Measurements from ENCODE around the gene ERN1. TPM values are rescaled to one million over a fixed set of nuclear protein-coding genes. Genes with fewer than 3 reads are reported as not detected.

The ERN1 gene
- total and polyA plus RNA-seq, 2 experiments from 2014 or later: 10.3 to 16.5 TPM

DNA sequence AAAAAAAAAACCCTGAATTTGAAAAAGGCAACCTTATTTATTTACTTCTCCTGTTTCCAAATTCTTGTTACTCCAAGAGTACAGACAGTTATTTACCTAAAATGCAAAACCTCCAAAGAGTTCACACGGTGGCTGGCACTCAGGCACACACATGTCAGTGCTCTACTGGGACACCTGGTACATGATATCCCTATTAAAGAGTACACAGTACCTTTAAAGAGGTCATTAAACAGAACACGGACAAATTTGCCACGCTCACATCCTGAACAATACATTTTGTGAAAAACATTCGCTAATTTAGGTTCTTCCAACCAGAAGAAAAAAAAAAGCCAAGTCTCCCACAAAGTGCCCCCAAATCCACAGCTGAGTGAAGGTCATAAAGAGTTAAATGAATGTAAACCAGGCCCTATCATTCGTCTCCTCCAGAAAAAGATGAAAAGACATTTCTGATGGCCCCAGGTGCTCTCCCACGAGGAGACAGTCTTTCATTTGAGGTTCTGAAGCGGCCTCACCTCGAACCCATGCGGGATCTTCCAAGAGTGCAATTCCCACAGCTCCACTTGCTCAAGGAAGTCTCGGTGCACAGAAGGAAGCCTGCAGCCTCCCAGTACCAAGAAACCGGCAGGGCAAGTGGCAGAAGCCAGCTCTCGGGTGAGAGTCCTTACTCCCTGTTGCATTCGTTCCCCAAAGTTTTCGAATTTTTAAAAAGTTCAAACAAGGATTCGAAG lies 993 bp downstream of the ERN1 start:
- H3K4me3 ChIP-seq: peak overlapping the region; percentile 54
- no peak for TF ChIP-seq EZH2phosphoT487 (IDR thresholded peaks at IDR 0.05; ENCODE audit: low read depth, severe bottlenecking, unreplicated experiment)
- TF ChIP-seq, protein P1, sequence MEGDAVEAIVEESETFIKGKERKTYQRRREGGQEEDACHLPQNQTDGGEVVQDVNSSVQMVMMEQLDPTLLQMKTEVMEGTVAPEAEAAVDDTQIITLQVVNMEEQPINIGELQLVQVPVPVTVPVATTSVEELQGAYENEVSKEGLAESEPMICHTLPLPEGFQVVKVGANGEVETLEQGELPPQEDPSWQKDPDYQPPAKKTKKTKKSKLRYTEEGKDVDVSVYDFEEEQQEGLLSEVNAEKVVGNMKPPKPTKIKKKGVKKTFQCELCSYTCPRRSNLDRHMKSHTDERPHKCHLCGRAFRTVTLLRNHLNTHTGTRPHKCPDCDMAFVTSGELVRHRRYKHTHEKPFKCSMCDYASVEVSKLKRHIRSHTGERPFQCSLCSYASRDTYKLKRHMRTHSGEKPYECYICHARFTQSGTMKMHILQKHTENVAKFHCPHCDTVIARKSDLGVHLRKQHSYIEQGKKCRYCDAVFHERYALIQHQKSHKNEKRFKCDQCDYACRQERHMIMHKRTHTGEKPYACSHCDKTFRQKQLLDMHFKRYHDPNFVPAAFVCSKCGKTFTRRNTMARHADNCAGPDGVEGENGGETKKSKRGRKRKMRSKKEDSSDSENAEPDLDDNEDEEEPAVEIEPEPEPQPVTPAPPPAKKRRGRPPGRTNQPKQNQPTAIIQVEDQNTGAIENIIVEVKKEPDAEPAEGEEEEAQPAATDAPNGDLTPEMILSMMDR (IDR thresholded peaks at IDR 0.05; ENCODE audit: poor library complexity): no peak
- TF ChIP-seq EZH2 (IDR thresholded peaks at IDR 0.05; ENCODE audit: borderline replicate concordance): no peak
- no peaks in the 10 kb centered on the region for H3K9me2 ChIP-seq (replicated peaks; ENCODE audit: insufficient read depth)
- 15% methylated on average over 15 of the region's 15 CpGs for WGBS (ENCODE audit: low lambda C conversion rate, missing lambda C conversion rate)
- H3K27me3 ChIP-seq: no peaks in the 10 kb centered on the region
- peaks cover 14% of the 10 kb centered on the region for H4K20me1 ChIP-seq (ENCODE audit: insufficient read depth, poor library complexity, severe bottlenecking)
- H3K4me1 ChIP-seq (ENCODE audit: insufficient read depth): peaks cover 23% of the 10 kb centered on the region
- DNase-seq (ENCODE audit: low spot score): peak; percentile 55
- no peaks in the 10 kb centered on the region for H3K9me3 ChIP-seq (ENCODE audit: low read depth)
- H3K27ac ChIP-seq: peak overlapping the region; percentile 95
- peak overlapping the region; percentile 92 for H3K4me2 ChIP-seq
- H3K79me2 ChIP-seq: peaks cover 54% of the 10 kb centered on the region
- H3K36me3 ChIP-seq (replicated peaks; ENCODE audit: insufficient read depth, low read depth): no peaks in the 10 kb centered on the region
- H2AFZ ChIP-seq: peak overlapping the region; percentile 69

DNA sequence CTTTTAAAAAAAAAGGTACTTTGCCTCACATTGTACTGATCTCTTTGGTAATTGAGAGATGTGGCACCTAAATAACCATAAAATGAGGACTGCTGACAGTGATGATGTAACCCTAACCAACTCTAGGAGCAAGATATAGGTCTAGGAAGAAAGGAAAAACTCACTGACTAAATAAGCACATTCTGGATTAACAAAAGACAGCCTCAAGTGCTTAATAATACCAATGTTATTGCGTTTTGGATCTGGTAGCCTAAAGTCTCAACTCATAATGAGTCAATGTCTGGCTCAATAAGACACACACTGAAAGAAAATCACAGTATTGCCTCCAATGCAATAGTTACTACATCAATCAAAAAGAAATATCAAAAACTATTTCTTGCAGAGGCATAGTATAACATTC lies 3.0 kb downstream of the ERN1 start:
- 69% methylated on average over 1 of the region's 1 CpG for WGBS (ENCODE audit: low lambda C conversion rate, missing lambda C conversion rate)

DNA sequence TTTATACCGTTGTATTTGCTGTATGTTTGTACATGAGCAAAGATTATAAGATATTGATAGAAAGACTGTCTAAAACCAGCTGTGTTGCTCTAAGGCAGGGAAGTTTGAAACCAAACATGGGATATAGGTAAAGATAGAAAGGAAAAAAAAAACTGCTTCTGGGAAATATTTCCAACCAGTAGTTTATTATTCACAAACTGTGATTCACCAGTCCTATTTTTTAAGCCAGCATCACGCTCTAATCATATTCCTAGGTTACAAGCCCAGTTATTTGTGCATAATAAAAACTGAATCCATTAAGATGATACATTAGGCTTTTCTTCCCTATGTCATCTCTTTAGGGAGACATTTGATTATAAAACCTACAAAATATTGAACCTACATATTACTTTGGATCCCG lies 4.0 kb downstream of the ERN1 start:
- TF ChIP-seq, protein P1 (IDR thresholded peaks at IDR 0.05; ENCODE audit: poor library complexity): no peak
- TF ChIP-seq EZH2 (IDR thresholded peaks at IDR 0.05; ENCODE audit: borderline replicate concordance) (no peak), EZH2phosphoT487 (IDR thresholded peaks at IDR 0.05; ENCODE audit: low read depth, severe bottlenecking, unreplicated experiment) (no peak)
- H3K27me3 ChIP-seq: no peaks in the 10 kb centered on the region
- H3K27ac ChIP-seq: no peak overlapping the region
- peaks cover 14% of the 10 kb centered on the region for H4K20me1 ChIP-seq (ENCODE audit: insufficient read depth, poor library complexity, severe bottlenecking)
- H3K4me1 ChIP-seq (ENCODE audit: insufficient read depth): peaks cover 24% of the 10 kb centered on the region
- H3K79me2 ChIP-seq: peaks cover 83% of the 10 kb centered on the region
- no peak overlapping the region for H3K4me3 ChIP-seq
- H3K36me3 ChIP-seq (replicated peaks; ENCODE audit: insufficient read depth, low read depth): no peaks in the 10 kb centered on the region
- DNase-seq (ENCODE audit: low spot score): no peak
- WGBS (ENCODE audit: low lambda C conversion rate, missing lambda C conversion rate): 94% methylated on average over 3 of the region's 3 CpGs
- no peak overlapping the region for H2AFZ ChIP-seq
- no peaks in the 10 kb centered on the region for H3K9me2 ChIP-seq (replicated peaks; ENCODE audit: insufficient read depth)
- no peaks in the 10 kb centered on the region for H3K9me3 ChIP-seq (ENCODE audit: low read depth)
- no peak overlapping the region for H3K4me2 ChIP-seq

More for the DNA sequence above, 3.0 kb downstream of the ERN1 start:
- Histone ChIP-seq H3K9me2 (replicated peaks; ENCODE audit: insufficient read depth) (no peaks in the 10 kb centered on the region), H3K4me3 (no peak overlapping the region), H3K4me1 (ENCODE audit: insufficient read depth) (peaks cover 31% of the 10 kb centered on the region), H3K4me2 (no peak overlapping the region), H3K36me3 (replicated peaks; ENCODE audit: insufficient read depth, low read depth) (no peaks in the 10 kb centered on the region), H3K27me3 (no peaks in the 10 kb centered on the region), H2AFZ (no peak overlapping the region), H4K20me1 (ENCODE audit: insufficient read depth, poor library complexity, severe bottlenecking) (peaks cover 14% of the 10 kb centered on the region), H3K79me2 (peaks cover 73% of the 10 kb centered on the region), H3K27ac (no peak overlapping the region), H3K9me3 (ENCODE audit: low read depth) (no peaks in the 10 kb centered on the region)
- no peak for DNase-seq (ENCODE audit: low spot score)
- TF ChIP-seq EZH2phosphoT487 (IDR thresholded peaks at IDR 0.05; ENCODE audit: low read depth, severe bottlenecking, unreplicated experiment) (no peak), EZH2 (IDR thresholded peaks at IDR 0.05; ENCODE audit: borderline replicate concordance) (no peak)
- TF ChIP-seq, protein P1 (IDR thresholded peaks at IDR 0.05; ENCODE audit: poor library complexity): no peak
